Activated CD4-positive, alpha-beta T cell treated with anti-CD3 and anti-CD28 coated beads, Interleukin-2, amount 50 U/mL, for 24 hours (primary cell): ENCODE results near the gene CTAGE9.
"Not testable (repeated sequence)": the region's sequence is repeated elsewhere in the genome, so short reads cannot be mapped to it uniquely, and the experiment has no call there.

Experiments
- DNase-seq, 2 donors: peaks; one replicate each; pipeline ENCODE4 v3.0.0-alpha.2; 2020; ENCODE audit warnings: low read depth in 1 of 2, low spot score in 1 of 2

The CTAGE9 gene

GRCh38 chr6:131728296-131728939 lies 17.6 kb upstream of the CTAGE9 start:
- DNase-seq, result no peak

DNA sequence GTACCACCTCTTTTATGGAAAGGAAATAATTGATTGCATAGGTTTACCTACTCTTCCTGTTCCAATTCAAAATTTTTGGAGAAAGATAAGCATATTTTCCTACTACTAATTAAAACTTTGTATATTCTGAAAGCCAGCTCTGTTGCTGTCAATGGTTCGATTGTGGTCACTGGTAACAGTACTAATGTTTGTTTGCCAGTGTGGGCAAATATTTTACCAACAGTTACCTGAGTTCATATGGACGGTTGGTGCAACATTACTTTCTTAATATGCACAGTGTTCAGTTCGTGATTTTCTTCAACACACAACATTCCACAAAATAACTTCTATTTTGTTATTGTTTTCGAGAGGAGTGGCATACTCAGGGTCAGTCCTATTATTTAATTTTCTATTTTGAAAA lies 17.1 kb upstream of the CTAGE9 start:
- no peak for DNase-seq

DNA sequence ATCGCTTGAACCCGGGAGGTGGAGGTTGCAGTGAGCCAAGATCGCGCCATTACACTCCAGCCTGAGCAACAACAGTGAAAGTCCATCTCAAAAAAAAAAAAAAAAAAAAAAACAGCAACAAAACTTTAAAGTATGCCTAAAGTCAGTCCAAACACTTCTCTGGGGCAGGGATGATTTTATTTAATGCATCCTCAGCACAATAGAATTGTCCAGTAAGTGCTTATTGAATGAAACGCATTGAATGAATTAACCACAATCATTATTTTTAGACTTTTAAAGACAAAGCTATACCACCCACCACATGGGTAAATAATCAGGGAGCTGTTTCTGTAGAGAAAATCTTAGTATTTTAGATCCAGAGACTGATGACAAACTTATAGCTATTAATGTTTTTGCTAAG lies 16.6 kb upstream of the CTAGE9 start:
- DNase-seq, result no peak

GRCh38 chr6:131724114-131724513 lies 13.3 kb upstream of the CTAGE9 start:
- DNase-seq, result no peak

- DNase-seq, result no peak
These were observed 10.3 kb upstream of the CTAGE9 start for GRCh38 chr6:131721161-131721560.

DNA sequence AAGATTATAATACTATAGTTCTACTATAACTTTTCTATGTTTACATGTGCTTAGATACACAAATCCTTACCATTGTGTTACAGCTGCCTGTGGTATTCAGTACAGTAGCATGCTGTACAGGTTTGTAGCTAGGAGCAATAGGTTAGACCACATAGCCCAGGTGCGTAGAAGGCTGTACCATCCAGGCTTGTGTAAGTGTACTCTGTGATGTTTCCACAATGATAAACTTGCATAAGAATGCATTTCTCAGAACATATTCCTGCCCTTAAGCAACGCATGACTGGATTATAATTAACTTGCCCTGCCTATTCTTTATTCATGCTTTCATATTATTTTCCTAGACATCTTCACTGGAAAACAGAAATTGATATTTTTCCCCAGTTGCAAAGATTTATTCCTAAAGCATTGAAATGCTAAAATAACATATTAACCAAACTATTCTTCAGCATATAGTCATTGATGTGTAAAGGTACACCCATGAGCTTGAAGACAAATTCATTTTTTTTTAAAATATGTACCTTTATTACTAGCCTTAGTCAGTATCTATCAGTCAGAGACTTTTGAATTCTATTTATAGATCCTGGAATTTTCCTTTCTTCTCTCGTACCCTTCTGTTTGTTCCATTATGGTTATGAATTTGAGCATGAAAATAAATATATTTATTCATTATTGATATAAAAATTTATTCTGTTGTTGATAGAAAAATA lies 7.2 kb upstream of the CTAGE9 start:
- DNase-seq, result no peak

- not testable (repeated sequence) for DNase-seq
These were observed 4.8 kb upstream of the CTAGE9 start for GRCh38 chr6:131715567-131715966.

DNA sequence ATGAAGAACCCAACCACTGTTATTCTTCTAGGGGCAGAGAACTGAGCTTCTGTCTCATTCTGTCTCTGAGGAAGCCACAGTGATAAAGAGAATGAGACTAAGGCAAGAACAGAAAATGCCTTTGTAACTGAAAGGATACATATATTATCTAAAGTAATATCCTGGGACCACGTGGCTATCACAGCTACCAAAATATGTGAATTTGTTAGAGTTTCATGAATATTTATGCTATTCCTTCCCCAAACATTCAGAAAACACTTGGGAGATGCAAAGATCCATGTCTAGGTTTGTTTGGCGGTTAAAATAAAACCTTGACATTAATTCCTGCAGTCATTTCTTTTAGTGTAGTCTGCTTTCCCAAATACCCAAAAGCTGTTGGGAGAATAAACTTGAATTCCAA lies 6.9 kb downstream of the CTAGE9 start:
- DNase-seq, result not testable (repeated sequence)

- not testable (repeated sequence) for DNase-seq
These were observed 10.0 kb downstream of the CTAGE9 start for GRCh38 chr6:131700851-131701250.

GRCh38 chr6:131696956-131697355 lies 13.9 kb downstream of the CTAGE9 start:
- no peak for DNase-seq

DNA sequence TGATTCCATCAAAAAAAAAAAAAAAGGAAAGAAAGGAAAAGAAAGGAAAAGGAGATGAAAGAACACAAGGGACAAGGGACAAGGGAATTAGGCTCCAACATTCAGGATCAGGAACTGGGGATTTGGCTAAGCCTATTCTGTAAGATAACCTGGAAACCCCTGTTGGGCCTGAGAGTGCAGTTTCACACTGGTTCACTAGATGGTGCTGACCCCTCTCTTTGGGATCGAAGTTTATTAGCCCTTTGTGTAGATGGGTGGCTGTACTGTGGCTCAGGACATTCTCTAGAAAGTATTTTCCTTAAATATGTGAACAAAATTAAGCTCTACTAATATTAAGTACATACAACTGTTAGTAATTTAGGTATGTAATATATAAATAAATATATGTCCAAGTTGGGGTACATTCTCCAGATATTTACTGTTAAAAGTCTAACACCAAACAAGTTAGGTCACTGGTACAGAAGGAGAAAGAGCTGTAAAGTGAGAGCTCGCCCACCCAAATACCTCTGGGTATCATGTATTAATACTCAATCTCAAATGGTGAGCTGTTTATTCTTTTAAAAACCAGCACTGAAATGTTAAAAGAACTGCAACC lies 15.9 kb downstream of the CTAGE9 start:
- DNase-seq, result no peak

GRCh38 chr6:131693384-131693783 lies 17.4 kb downstream of the CTAGE9 start:
- no peak for DNase-seq

GRCh38 chr6:131692589-131692988 lies 18.2 kb downstream of the CTAGE9 start:
- DNase-seq, result no peak

DNA sequence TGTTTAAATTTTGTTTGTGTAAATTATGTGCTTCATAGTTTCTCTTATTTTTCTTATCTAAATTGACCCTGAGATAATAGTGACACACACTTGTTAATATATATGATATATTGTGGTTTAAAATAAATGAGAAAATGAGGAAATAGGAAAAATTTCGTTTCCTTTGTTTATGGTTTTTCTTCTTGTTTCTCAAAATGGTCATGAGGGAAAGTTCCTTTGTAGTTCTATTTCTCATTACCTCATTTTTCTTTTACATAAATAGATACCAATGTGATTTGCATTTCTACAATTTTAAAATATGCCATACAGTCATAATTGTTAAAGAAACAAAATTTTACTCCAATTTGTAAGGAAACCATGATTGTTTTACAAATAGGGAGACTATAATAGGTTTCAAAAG lies 18.8 kb downstream of the CTAGE9 start:
- no peak for DNase-seq

GRCh38 chr6:131688286-131688685 lies 22.5 kb downstream of the CTAGE9 start:
- DNase-seq, result no peak

DNA sequence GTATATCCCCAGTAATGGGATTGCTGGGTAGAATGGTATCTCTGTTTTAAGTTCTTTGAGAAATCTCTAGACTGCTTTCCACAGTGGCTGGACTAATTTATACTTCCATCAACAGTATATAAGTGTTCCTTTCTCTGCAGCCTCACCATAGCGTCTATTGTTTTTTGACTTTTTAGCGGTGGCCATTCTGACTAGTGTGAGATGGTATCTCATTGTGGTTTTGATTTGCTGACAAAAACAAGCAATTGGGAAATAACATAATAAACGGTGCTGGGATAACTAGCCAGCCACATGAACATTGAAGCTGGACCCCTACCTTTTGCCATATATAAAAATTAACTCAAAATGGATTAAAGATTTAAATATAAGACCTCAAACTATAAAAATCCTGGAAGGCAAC lies 23.8 kb downstream of the CTAGE9 start:
- DNase-seq, result no peak

GRCh38 chr6:131685266-131685780 lies 25.5 kb downstream of the CTAGE9 start:
- no peak for DNase-seq

DNA sequence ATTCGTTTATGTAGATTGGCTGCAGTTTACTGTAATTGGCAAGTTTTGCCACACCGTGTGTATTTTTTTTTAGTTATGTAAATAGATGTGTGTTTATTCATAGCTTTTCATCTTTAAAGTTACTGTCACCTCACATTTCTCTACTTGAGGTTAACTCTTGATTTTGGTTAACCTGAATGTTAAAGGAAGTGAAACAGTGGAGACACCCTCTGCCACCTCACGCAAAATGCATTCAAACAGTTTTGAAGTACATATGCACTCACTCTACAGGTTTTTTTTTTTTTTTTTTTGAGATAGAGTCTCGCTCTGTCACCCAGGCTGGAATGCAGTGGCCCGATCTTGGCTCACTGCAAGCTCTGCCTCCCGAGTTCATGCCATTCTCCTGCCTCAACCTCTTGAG lies 27.3 kb downstream of the CTAGE9 start:
- DNase-seq, result no peak

DNA sequence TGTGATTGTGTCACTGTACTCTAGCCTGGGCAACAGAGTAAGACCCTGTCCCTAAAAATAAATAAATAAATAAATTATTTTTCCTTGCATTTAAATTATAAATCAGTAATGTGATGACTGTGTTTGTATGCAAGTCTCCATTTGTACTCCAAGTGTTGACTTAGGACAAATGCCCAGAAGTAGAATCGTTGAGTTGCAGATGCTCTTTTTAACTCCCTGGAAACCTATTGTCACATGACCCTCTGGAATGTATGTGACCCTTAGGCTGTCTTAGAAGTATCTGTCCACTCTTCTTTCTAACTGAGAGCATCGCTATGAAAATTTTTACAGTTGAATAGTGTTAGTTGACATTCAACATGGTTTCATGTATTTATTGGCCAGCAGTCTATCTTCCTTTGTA lies 28.4 kb downstream of the CTAGE9 start:
- no peak for DNase-seq

DNA sequence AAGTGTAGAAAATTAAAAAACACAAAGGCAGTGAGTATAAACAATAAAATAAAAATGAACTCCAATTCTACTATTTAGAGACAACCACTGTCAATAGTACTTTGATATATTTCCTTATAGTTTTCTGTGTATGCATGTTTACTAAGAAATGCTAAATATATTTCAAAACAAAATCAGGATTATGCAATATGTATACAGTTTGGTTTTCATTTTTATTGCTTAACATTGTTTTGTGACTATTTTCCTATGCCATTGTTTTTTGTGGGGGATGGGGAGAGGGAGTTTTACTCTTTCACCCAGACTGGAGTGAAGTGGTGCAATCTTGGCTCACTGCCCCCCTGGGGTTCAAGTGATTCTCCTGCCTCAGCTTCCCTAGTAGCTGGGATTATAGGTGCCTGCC lies 29.2 kb downstream of the CTAGE9 start:
- DNase-seq, result no peak

DNA sequence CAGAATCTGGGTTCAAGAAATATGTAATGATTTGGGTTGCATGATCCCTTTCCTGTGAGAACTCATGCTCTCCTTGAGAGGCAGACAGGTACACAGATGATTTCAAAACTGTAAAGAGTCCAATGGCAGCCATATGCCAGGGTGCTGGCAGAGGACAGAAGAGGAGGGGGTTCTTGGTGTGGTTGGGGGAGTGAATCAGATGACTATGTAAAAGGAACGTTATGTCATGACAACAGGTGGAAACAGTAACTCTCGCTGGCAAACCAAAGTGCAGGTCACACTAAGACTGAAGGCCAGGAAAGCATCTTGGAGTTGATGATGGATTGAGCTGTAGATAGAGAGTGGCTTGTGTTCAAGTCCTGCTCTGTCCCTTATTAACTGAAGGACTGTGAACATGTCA lies 29.9 kb downstream of the CTAGE9 start:
- no peak for DNase-seq

DNA sequence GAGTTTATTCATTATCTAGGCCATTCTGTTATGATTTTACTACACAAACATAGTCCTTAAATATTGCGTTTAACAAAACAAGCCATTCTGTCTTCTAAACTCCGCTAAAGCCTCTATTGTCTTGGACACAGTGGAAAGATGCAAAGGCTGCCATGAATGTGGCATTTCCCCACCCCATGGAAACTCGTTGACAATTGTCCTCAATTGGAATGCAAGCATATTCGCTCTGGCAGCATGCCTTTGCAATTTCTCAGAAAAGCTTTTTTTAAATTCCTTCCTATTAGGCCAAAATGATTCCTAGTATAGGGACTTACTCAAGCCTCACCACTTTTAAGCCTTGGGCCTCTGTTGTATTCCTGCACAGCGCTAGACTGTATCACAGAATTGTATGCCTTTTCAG lies 32.4 kb downstream of the CTAGE9 start:
- DNase-seq, result no peak
